Liver (tissue), 8 donors: ENCODE data around the gene SORL1-AS1.

Experiments used
- DNase-seq: peaks from one replicate; pipeline ENCODE4 v3.0.0-alpha.2; 2017; ENCODE audit warnings: low spot score
- H3K27ac ChIP-seq, 2 donors: one replicate each; pipeline ENCODE4 v1.7.0; 2013; ENCODE audit warnings: inconsistent platforms in 2 of 2, low read length in 2 of 2, control low read depth in 1 of 2, low read depth in 1 of 2, mild to moderate bottlenecking in 1 of 2
- H3K27me3 ChIP-seq, 4 donors: one replicate each; pipeline versions ENCODE4 v1.6.1 to v1.7.0; 2013; ENCODE audit warnings: low read length in 3 of 4, inconsistent platforms in 1 of 4, mild to moderate bottlenecking in 1 of 4, moderate library complexity in 1 of 4; ENCODE audit not compliant: control insufficient read depth in 4 of 4, insufficient read depth in 4 of 4
- H3K36me3 ChIP-seq, 4 donors: one replicate each; pipeline versions ENCODE4 v1.6.1 to v1.7.0; 2013; ENCODE audit warnings: low read length in 3 of 4, mild to moderate bottlenecking in 3 of 4, low read depth in 1 of 4, moderate library complexity in 1 of 4; ENCODE audit not compliant: control insufficient read depth in 4 of 4, insufficient read depth in 3 of 4
- H3K4me1 ChIP-seq, 4 donors: one replicate each; pipeline versions ENCODE4 v1.6.1 to v1.7.0; 2013; ENCODE audit warnings: low read length in 3 of 4, mild to moderate bottlenecking in 3 of 4, moderate library complexity in 1 of 4; ENCODE audit not compliant: control insufficient read depth in 4 of 4, insufficient read depth in 4 of 4
- H3K4me3 ChIP-seq, 3 donors: one replicate each; pipeline versions ENCODE4 v1.6.1 to v1.7.0; 2013; ENCODE audit warnings: low read length in 3 of 3, control low read depth in 1 of 3, low read depth in 1 of 3, mild to moderate bottlenecking in 1 of 3
- H3K9ac ChIP-seq, 2 donors: one replicate each; pipeline ENCODE4 v1.7.0; 2013; ENCODE audit warnings: low read length in 2 of 2, mild to moderate bottlenecking in 2 of 2, moderate library complexity in 2 of 2, control low read depth in 1 of 2, low read depth in 1 of 2
- H3K9me3 ChIP-seq, 4 donors: one replicate each; pipeline versions ENCODE4 v1.6.1 to v1.7.0; 2013; ENCODE audit warnings: low read length in 3 of 4; ENCODE audit not compliant: control insufficient read depth in 4 of 4
- FOXA2 ChIP-seq: IDR thresholded peaks from 2 replicates; pipeline ENCODE4 v1.6.1; 2016; ENCODE audit warnings: antibody characterized with exemption
- GABPA ChIP-seq, 2 donors: IDR thresholded peaks in 1 of 2; conservative IDR thresholded peaks in 1 of 2; 2 replicates each; pipeline ENCODE4 v1.6.1; 2016; ENCODE audit warnings: antibody characterized with exemption in 2 of 2, mild to moderate bottlenecking in 1 of 2, moderate library complexity in 1 of 2
- HNF4A ChIP-seq, 2 donors: conservative IDR thresholded peaks; 2 replicates each; pipeline ENCODE4 v1.6.1; 2016; ENCODE audit warnings: antibody characterized with exemption in 2 of 2, mild to moderate bottlenecking in 2 of 2
- HNF4G ChIP-seq: IDR thresholded peaks from 2 replicates; pipeline ENCODE4 v1.6.1; 2016; ENCODE audit warnings: antibody characterized with exemption
- JUND ChIP-seq, 2 donors: IDR thresholded peaks; 2 replicates each; pipeline ENCODE4 v1.6.1; 2016; ENCODE audit warnings: antibody characterized with exemption in 2 of 2
- RAD21 ChIP-seq, 2 donors: IDR thresholded peaks; 2 replicates each; pipeline ENCODE4 v1.6.1; 2016; ENCODE audit warnings: antibody characterized with exemption in 2 of 2, mild to moderate bottlenecking in 2 of 2
- RXRA ChIP-seq, 2 donors: IDR thresholded peaks; 2 replicates each; pipeline ENCODE4 v1.6.1; 2017 to 2018; ENCODE audit warnings: antibody characterized with exemption in 2 of 2, mild to moderate bottlenecking in 1 of 2
- SP1 ChIP-seq: IDR thresholded peaks from 2 replicates; pipeline ENCODE4 v1.6.1; 2018; ENCODE audit warnings: antibody characterized with exemption, mild to moderate bottlenecking
- TAF1 ChIP-seq: conservative IDR thresholded peaks from 2 replicates; pipeline ENCODE4 v1.6.1; 2016; ENCODE audit warnings: antibody characterized with exemption, mild to moderate bottlenecking
- WGBS: extraction: QIAGEN DNeasy Blood & Tissue Kit; methylation state at CpG from one replicate; pipeline ENCODE4 v1.1.7; 2013; 5-methylcytosine and 5-hydroxymethylcytosine counted together
- TF ChIP-seq, protein P1 (sequence below): IDR thresholded peaks from 2 replicates; pipeline ENCODE4 v1.6.1; 2016; ENCODE audit warnings: antibody characterized with exemption, mild to moderate bottlenecking
- TF ChIP-seq, protein P2 (sequence below): fragments of 150-350 bp; IDR thresholded peaks from 2 replicates; pipeline ENCODE4 v1.5.1; 2017; ENCODE audit warnings: improper control_type of control experiment, low read depth, low read length; ENCODE audit not compliant: missing input control
- TF ChIP-seq, protein P3 (sequence below): IDR thresholded peaks from 2 replicates; pipeline ENCODE4 v1.6.1; 2016; ENCODE audit warnings: antibody characterized with exemption
- TF ChIP-seq, protein P4 (sequence below): IDR thresholded peaks from 2 replicates; pipeline ENCODE4 v1.6.1; 2016; ENCODE audit warnings: antibody characterized with exemption
- TF ChIP-seq, protein P5 (sequence below): IDR thresholded peaks from 2 replicates; pipeline ENCODE4 v1.6.1; 2016; ENCODE audit warnings: antibody characterized with exemption
- donor health status: healthy.
- donor health status: healthy.
- donor health status: healthy.
- donor health status: healthy.
- donor health status: healthy.

SORL1-AS1 gene

DNA sequence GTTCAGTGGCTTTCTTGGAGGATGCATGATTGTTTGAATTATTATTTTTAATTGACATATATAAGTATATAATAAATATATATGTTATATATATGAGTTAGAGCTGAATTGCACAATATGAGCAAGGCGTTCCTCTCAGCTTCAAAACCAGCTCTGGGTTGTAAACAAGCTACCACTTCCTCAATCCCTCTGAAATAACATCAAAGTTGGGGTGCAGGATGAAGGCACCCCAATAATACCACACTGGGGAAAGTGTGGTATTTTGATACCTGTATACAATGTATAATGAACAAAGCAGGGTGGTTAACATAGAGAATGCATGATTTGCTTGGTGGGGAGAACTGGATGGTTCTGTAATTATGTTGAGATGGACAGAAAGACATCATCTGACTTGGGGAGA lies 2.4 kb downstream of the SORL1-AS1 start:
- H3K9ac ChIP-seq = no peak overlapping the region
- no peaks in the 10 kb centered on the region for H3K27me3 ChIP-seq
- H3K27ac ChIP-seq = peak overlapping the region; percentile 95 to 96
- no peaks in the 10 kb centered on the region for H3K36me3 ChIP-seq
- no peaks in the 10 kb centered on the region for H3K9me3 ChIP-seq
- H3K4me3 ChIP-seq = no peak overlapping the region
- H3K4me1 ChIP-seq = peaks cover 6 to 42% (median 29%) of the 10 kb centered on the region in 4 donors
- no peak for DNase-seq
- 78% methylated on average over 1 of the region's 1 CpG for WGBS
- TF ChIP-seq GABPA (IDR thresholded peaks at IDR 0.05 in 1 of 2, conservative IDR thresholded peaks at IDR 0.05 in 1 of 2) = no peak
- TF ChIP-seq, protein P1, sequence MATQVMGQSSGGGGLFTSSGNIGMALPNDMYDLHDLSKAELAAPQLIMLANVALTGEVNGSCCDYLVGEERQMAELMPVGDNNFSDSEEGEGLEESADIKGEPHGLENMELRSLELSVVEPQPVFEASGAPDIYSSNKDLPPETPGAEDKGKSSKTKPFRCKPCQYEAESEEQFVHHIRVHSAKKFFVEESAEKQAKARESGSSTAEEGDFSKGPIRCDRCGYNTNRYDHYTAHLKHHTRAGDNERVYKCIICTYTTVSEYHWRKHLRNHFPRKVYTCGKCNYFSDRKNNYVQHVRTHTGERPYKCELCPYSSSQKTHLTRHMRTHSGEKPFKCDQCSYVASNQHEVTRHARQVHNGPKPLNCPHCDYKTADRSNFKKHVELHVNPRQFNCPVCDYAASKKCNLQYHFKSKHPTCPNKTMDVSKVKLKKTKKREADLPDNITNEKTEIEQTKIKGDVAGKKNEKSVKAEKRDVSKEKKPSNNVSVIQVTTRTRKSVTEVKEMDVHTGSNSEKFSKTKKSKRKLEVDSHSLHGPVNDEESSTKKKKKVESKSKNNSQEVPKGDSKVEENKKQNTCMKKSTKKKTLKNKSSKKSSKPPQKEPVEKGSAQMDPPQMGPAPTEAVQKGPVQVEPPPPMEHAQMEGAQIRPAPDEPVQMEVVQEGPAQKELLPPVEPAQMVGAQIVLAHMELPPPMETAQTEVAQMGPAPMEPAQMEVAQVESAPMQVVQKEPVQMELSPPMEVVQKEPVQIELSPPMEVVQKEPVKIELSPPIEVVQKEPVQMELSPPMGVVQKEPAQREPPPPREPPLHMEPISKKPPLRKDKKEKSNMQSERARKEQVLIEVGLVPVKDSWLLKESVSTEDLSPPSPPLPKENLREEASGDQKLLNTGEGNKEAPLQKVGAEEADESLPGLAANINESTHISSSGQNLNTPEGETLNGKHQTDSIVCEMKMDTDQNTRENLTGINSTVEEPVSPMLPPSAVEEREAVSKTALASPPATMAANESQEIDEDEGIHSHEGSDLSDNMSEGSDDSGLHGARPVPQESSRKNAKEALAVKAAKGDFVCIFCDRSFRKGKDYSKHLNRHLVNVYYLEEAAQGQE = no peak
- TF ChIP-seq, protein P2, sequence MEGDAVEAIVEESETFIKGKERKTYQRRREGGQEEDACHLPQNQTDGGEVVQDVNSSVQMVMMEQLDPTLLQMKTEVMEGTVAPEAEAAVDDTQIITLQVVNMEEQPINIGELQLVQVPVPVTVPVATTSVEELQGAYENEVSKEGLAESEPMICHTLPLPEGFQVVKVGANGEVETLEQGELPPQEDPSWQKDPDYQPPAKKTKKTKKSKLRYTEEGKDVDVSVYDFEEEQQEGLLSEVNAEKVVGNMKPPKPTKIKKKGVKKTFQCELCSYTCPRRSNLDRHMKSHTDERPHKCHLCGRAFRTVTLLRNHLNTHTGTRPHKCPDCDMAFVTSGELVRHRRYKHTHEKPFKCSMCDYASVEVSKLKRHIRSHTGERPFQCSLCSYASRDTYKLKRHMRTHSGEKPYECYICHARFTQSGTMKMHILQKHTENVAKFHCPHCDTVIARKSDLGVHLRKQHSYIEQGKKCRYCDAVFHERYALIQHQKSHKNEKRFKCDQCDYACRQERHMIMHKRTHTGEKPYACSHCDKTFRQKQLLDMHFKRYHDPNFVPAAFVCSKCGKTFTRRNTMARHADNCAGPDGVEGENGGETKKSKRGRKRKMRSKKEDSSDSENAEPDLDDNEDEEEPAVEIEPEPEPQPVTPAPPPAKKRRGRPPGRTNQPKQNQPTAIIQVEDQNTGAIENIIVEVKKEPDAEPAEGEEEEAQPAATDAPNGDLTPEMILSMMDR = no peak
- no peak for TF ChIP-seq RAD21 (IDR thresholded peaks at IDR 0.05)
- no peak for TF ChIP-seq TAF1
- TF ChIP-seq FOXA2 = no peak
- no peak for TF ChIP-seq SP1
- no peak for TF ChIP-seq RXRA (IDR thresholded peaks at IDR 0.05)
- no peak for TF ChIP-seq HNF4A (conservative IDR thresholded peaks at IDR 0.05)
- TF ChIP-seq, protein P3, sequence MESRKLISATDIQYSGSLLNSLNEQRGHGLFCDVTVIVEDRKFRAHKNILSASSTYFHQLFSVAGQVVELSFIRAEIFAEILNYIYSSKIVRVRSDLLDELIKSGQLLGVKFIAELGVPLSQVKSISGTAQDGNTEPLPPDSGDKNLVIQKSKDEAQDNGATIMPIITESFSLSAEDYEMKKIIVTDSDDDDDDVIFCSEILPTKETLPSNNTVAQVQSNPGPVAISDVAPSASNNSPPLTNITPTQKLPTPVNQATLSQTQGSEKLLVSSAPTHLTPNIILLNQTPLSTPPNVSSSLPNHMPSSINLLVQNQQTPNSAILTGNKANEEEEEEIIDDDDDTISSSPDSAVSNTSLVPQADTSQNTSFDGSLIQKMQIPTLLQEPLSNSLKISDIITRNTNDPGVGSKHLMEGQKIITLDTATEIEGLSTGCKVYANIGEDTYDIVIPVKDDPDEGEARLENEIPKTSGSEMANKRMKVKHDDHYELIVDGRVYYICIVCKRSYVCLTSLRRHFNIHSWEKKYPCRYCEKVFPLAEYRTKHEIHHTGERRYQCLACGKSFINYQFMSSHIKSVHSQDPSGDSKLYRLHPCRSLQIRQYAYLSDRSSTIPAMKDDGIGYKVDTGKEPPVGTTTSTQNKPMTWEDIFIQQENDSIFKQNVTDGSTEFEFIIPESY = no peak
- TF ChIP-seq, protein P4, sequence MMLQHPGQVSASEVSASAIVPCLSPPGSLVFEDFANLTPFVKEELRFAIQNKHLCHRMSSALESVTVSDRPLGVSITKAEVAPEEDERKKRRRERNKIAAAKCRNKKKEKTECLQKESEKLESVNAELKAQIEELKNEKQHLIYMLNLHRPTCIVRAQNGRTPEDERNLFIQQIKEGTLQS = no peak

DNA sequence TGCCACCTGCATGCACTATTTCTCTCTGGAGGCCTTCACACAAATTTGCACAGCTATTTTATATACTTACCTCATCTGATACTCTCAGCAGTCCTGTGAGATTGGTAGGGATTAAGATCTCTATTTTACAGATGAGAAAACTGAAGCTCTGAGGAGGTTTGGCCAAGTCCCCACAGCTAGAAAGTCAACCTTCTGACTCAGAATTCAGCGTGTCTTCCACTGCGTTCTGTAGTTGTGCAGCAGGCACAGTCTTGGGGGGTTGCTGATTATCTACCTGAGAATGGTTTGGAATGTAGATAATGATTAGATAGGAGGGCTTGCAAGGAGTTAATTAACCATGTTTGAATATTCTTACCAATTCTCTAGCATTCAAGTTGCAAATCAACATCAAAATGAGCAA lies 3.1 kb downstream of the SORL1-AS1 start:
- DNase-seq = no peak
- TF ChIP-seq, protein P3 = no peak
- TF ChIP-seq, protein P5, sequence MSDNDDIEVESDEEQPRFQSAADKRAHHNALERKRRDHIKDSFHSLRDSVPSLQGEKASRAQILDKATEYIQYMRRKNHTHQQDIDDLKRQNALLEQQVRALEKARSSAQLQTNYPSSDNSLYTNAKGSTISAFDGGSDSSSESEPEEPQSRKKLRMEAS = no peak
- TF ChIP-seq, protein P1 = no peak
- TF ChIP-seq HNF4A (conservative IDR thresholded peaks at IDR 0.05) (no peak), GABPA (IDR thresholded peaks at IDR 0.05 in 1 of 2, conservative IDR thresholded peaks at IDR 0.05 in 1 of 2) (no peak), FOXA2 (no peak), JUND (IDR thresholded peaks at IDR 0.05) (no peak), HNF4G (no peak)
- TF ChIP-seq, protein P4 = no peak
- WGBS = 96% methylated on average over 2 of the region's 2 CpGs
- no peak overlapping the region for H3K9ac ChIP-seq
- H3K36me3 ChIP-seq = no peaks in the 10 kb centered on the region
- no peaks in the 10 kb centered on the region for H3K27me3 ChIP-seq
- no peak overlapping the region for H3K4me3 ChIP-seq
- no peaks in the 10 kb centered on the region for H3K9me3 ChIP-seq
- peaks cover 3 to 34% (median 25%) of the 10 kb centered on the region in 4 donors for H3K4me1 ChIP-seq
- H3K27ac ChIP-seq = peak overlapping the region; percentile 1 to 15
